CD4-positive, alpha-beta T cell treated with Interleukin-4 for 4 hours (primary cell): ENCODE data around the gene ST6GALNAC1.

Experiments used
- DNase-seq: peaks from one replicate; pipeline ENCODE4 v3.0.0-alpha.2; 2020

ST6GALNAC1 gene

DNA sequence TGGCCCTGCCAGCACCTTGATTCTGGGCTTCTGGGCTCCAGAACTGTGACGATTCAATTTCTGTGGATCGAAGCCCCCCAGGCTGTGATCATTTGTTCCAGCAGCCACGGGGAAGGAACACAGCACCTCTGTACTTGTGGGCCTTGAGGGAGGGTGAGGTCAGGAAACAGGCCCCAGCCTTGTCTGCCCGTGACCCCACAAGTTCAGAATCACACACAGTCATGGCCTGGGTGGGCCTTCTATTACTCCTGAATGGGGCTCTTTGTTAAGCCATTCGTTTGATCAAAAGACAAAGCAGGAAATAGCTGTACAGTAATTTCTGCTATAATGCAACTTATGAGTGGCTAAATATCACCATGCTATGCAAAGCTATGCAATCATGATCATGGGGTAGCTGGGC lies 68.0 kb downstream of the ST6GALNAC1 start:
- DNase-seq, result no peak
